Mammary epithelial cell (primary cell): ENCODE measurements around the gene PCSK7.

Source experiments
- CTCF ChIP-seq, 2 donors: IDR thresholded peaks in 1 of 2; conservative IDR thresholded peaks in 1 of 2; 2 replicates each; pipeline ENCODE4 v1.5.1; 2011 to 2012; ENCODE audit warnings: inconsistent platforms in 2 of 2, low read length in 2 of 2, mild to moderate bottlenecking in 2 of 2, control low read depth in 1 of 2, low read depth in 1 of 2; ENCODE audit not compliant: insufficient read depth in 1 of 2; ENCODE audit errors: extremely low read depth in 1 of 2
- EZH2 ChIP-seq: IDR thresholded peaks from 2 replicates; pipeline ENCODE4 v1.6.1; 2012; ENCODE audit warnings: low read length, inconsistent platforms, borderline replicate concordance

- TF ChIP-seq CTCF (conservative IDR thresholded peaks at IDR 0.05 in 1 of 2, IDR thresholded peaks at IDR 0.05 in 1 of 2; ENCODE audit: extremely low read depth in 1 of 2, insufficient read depth in 1 of 2, low read depth in 1 of 2, low read length in 2 of 2): no peak
- no peak for TF ChIP-seq EZH2
These were observed 62.1 kb downstream of the PCSK7 start for GRCh38 chr11:117169736-117170135.
